K562 (cell line): Measurements from ENCODE around the gene PEX6. TPM values are rescaled to one million over a fixed set of nuclear protein-coding genes. Genes with fewer than 3 reads are reported as not detected.
A peak's percentile ranks its signal among the peaks of the same experiment; 100 is the strongest.

Source experiments
- ATAC-seq: fragments of 200-7000 bp; cut with Tn5 transposase; 3 replicates; pipeline ENCODE4 v1.9.1; 2020; ENCODE audit warnings: moderate library complexity
- BruUV-seq: library from RNA; stranded (reverse); fragments of 400-500 nt; replicated peaks from 2 replicates; lab custom pipeline; 2021; lab: Mats Ljungman, UMichigan
- CTCF ChIA-PET: fragments of 300-600 bp; formaldehyde crosslinking; extraction: SDS; loops from one replicate; lab custom pipeline; 2021; ENCODE audit warnings: low intra/inter-chr PET ratio; lab: Yijun Ruan, JAX
- POLR2A ChIA-PET: fragments of 300-600, 350-650 bp; sonication (Branson Sonifier 250); formaldehyde crosslinking; extraction: SDS; loops from one replicate; lab custom pipeline; 2021; ENCODE audit warnings: antibody characterized with exemption, inconsistent platforms; lab: Yijun Ruan, JAX
- DNase-seq, 4 experiments: peaks; one replicate each; pipeline versions ENCODE4 v3.0.0 to v3.0.0-alpha.2; 2011 to 2018; ENCODE audit warnings: low spot score in 3 of 4, mixed read lengths in 3 of 4; ENCODE audit errors: extremely low read depth in 1 of 4
- FAIRE-seq: peaks from 2 replicates; lab custom pipeline; 2011; peaks lifted over from hg19 to GRCh38; lab: Jason Lieb, UNC
- H2AFZ ChIP-seq: 2 replicates; pipeline ENCODE4 v1.6.0; 2011; ENCODE audit warnings: low read depth, low read length, control low read depth, inconsistent platforms
- H3K27ac ChIP-seq: fragments of 200-600 bp; 3 replicates; pipeline ENCODE4 v1.8.0; 2011; ENCODE audit warnings: low read depth, mild to moderate bottlenecking, control low read depth, inconsistent platforms, low read length, moderate library complexity, mixed read lengths; ENCODE audit errors: extremely low read depth
- H3K27me3 ChIP-seq, 2 experiments: fragments of 300-600 bp in 1 of 2; 2 replicates in 1 of 2; 3 replicates in 1 of 2; pipeline versions ENCODE4 v1.6.0 to v1.8.0; 2011; ENCODE audit warnings: inconsistent platforms in 2 of 2, low read length in 2 of 2, mild to moderate bottlenecking in 1 of 2, mixed read lengths in 1 of 2, moderate library complexity in 1 of 2; ENCODE audit not compliant: control insufficient read depth in 2 of 2, insufficient read depth in 2 of 2
- H3K36me3 ChIP-seq: fragments of 300-600 bp; 3 replicates; pipeline ENCODE4 v1.8.0; 2011; ENCODE audit warnings: mild to moderate bottlenecking, low read length, inconsistent platforms; ENCODE audit not compliant: control insufficient read depth, insufficient read depth
- H3K4me1 ChIP-seq, 2 experiments: fragments of 200-600 bp in 1 of 2; replicated peaks in 1 of 2; 2 replicates in 1 of 2; 3 replicates in 1 of 2; pipeline versions ENCODE4 v1.5.1 to v1.8.0; 2011; ENCODE audit warnings: inconsistent platforms in 2 of 2, low read length in 2 of 2, mild to moderate bottlenecking in 1 of 2, mixed read lengths in 1 of 2, moderate library complexity in 1 of 2; ENCODE audit not compliant: control insufficient read depth in 2 of 2, insufficient read depth in 2 of 2
- H3K4me2 ChIP-seq: 2 replicates; pipeline ENCODE4 v1.6.1; 2011; ENCODE audit warnings: low read length, control low read depth, inconsistent platforms, mixed read lengths; ENCODE audit not compliant: insufficient read depth
- H3K4me3 ChIP-seq: fragments of 200-600 bp; sonication (generic), shearing (Covaris generic); 2 replicates; pipeline ENCODE4 v1.5.1; 2016; ENCODE audit warnings: control low read depth, inconsistent platforms
- H3K79me2 ChIP-seq: fragments of 200-600 bp; 3 replicates; pipeline ENCODE4 v1.8.0; 2011; ENCODE audit warnings: low read length, inconsistent platforms; ENCODE audit not compliant: control insufficient read depth, insufficient read depth
- H3K9ac ChIP-seq, 2 experiments: 2 replicates each; pipeline versions ENCODE4 v1.6.0 to v1.6.1; 2011; ENCODE audit warnings: low read depth in 2 of 2, low read length in 2 of 2, control low read depth in 1 of 2, inconsistent platforms in 1 of 2, mild to moderate bottlenecking in 1 of 2, mixed read lengths in 1 of 2; ENCODE audit not compliant: insufficient read depth in 1 of 2
- H3K9me1 ChIP-seq: one replicate; pipeline ENCODE4 v1.6.0; 2011; ENCODE audit warnings: inconsistent platforms, mild to moderate bottlenecking, low read length, moderate library complexity; ENCODE audit not compliant: control insufficient read depth, insufficient read depth
- H3K9me3 ChIP-seq: replicated peaks from 2 replicates; pipeline ENCODE4 v1.5.1; 2011; ENCODE audit warnings: low read depth, low read length, inconsistent platforms; ENCODE audit not compliant: control insufficient read depth, insufficient read depth
- H4K20me1 ChIP-seq: replicated peaks from 2 replicates; pipeline ENCODE4 v1.6.1; 2011; ENCODE audit warnings: low read length, inconsistent platforms, mixed read lengths; ENCODE audit not compliant: control insufficient read depth, insufficient read depth
- DACH1 ChIP-seq: fragments of 450-650 bp; IDR thresholded peaks from 2 replicates; pipeline ENCODE4 v1.6.1; 2018; ENCODE audit not compliant: partially characterized antibody
- ELF4 ChIP-seq: fragments of 450-650 bp; formaldehyde crosslinking; IDR thresholded peaks from 2 replicates; pipeline ENCODE4 v1.4.0; 2022; ENCODE audit warnings: missing genetic modification characterization
- FOXK2 ChIP-seq, 2 experiments: fragments of 450-650 bp; IDR thresholded peaks in 1 of 2; conservative IDR thresholded peaks in 1 of 2; 2 replicates each; pipeline ENCODE4 v1.6.1; 2016; ENCODE audit warnings: low read depth in 2 of 2, mild to moderate bottlenecking in 1 of 2
- MTA3 ChIP-seq: fragments of 450-650 bp; formaldehyde crosslinking; IDR thresholded peaks from 2 replicates; pipeline ENCODE4 v1.6.1; 2017; ENCODE audit warnings: mild to moderate bottlenecking, borderline replicate concordance
- MYNN ChIP-seq, 2 experiments: sonication (generic); formaldehyde crosslinking in 1 of 2; IDR thresholded peaks; 2 replicates each; pipeline versions ENCODE4 v1.5.0 to v1.6.1; 2016 to 2020; ENCODE audit warnings: antibody characterized with exemption in 1 of 2, missing genetic modification reagents in 1 of 2
- SMAD2 ChIP-seq: fragments of 150-350 bp; IDR thresholded peaks from 2 replicates; pipeline ENCODE4 v1.6.1; 2014; ENCODE audit warnings: low read depth, mild to moderate bottlenecking, low read length
- STAG1 ChIP-seq: sonication (generic); formaldehyde crosslinking; IDR thresholded peaks from 2 replicates; pipeline ENCODE4 v1.5.0; 2020; ENCODE audit warnings: missing genetic modification reagents, borderline replicate concordance
- XRCC3 ChIP-seq: fragments of 450-650 bp; IDR thresholded peaks from 2 replicates; pipeline ENCODE4 v1.6.1; 2017; ENCODE audit warnings: mild to moderate bottlenecking, moderate library complexity
- ZNF212 ChIP-seq: fragments of 450-650 bp; formaldehyde crosslinking; IDR thresholded peaks from 2 replicates; pipeline ENCODE4 v1.4.0; 2020; ENCODE audit warnings: mild to moderate bottlenecking
- ZNF239 ChIP-seq: fragments of 250-450 bp; sonication (Bioruptor Pico); IDR thresholded peaks from 2 replicates; pipeline ENCODE4 v1.4.0; 2020; ENCODE audit warnings: mild to moderate bottlenecking
- ZNF436 ChIP-seq: fragments of 250-450, 450-650 bp; sonication (Bioruptor Pico); formaldehyde crosslinking; IDR thresholded peaks from 2 replicates; pipeline ENCODE4 v1.7.0; 2020; ENCODE audit warnings: mild to moderate bottlenecking
- WGBS: fragments of 100-300 bp; shearing (Covaris generic); methylation state at CpG from one replicate; pipeline ENCODE4 v1.1.6; 2016; ENCODE audit warnings: low coverage, mixed read lengths; ENCODE audit not compliant: insufficient coverage; ENCODE audit errors: missing lambda C conversion rate; 5-methylcytosine and 5-hydroxymethylcytosine counted together
- in situ Hi-C: fragments of 300-500 bp; cut with MboI; formaldehyde crosslinking; loops from 4 replicates; pipeline ENCODE4 v1.15.0; 2018; ENCODE audit warnings: inconsistent platforms, mixed read lengths
- intact Hi-C: fragments of 100-400 bp; cut with micrococcal nuclease; formaldehyde crosslinking; loops from 2 replicates; pipeline ENCODE4 v1.14.2; 2022
- polyA plus RNA-seq, 8 experiments: library from polyadenylated mRNA; depleted of rRNA in 4 of 8; stranded (reverse) in 5 of 8; unstranded in 3 of 8; fragments of >200 nt; fragmentation: Nextera tagmentation in 2 of 8; fragmentation: Illumina TruSeq in 1 of 8; extraction: Ambion mirVana in 2 of 8; extraction: Trizol in 1 of 8; gene quantifications; 2 replicates each; pipeline versions ENCODE4 v1.2.1 to v1.2.3, GENCODE V29; 2011 to 2014; ENCODE audit warnings: inconsistent platforms in 1 of 8, missing spikeins in 1 of 8
- total RNA-seq, 7 experiments: library from RNA; depleted of rRNA in 6 of 7; stranded (reverse); fragments of >200 nt in 6 of 7; fragmentation: Illumina TruSeq in 2 of 7; extraction: Trizol in 2 of 7; gene quantifications; 2 replicates each; pipeline versions ENCODE4 v1.2.1 to v1.2.3, GENCODE V29; 2011 to 2021; ENCODE audit warnings: low replicate concordance in 1 of 7
- TF ChIP-seq, protein P1 (sequence below): IDR thresholded peaks from 3 replicates; pipeline ENCODE4 v1.6.1; 2011; ENCODE audit warnings: borderline replicate concordance, mild to moderate bottlenecking; ENCODE audit not compliant: insufficient read length, insufficient read depth
- TF ChIP-seq, protein P2 (sequence below): IDR thresholded peaks from 2 replicates; pipeline ENCODE4 v1.6.1; 2016; ENCODE audit warnings: missing genetic modification characterization, missing compliant biosample characterization
- TF ChIP-seq, protein P3 (sequence below): sonication (generic); formaldehyde crosslinking; IDR thresholded peaks from 2 replicates; pipeline ENCODE4 v1.8.0; 2023; ENCODE audit warnings: mild to moderate bottlenecking, missing genetic modification reagents

The PEX6 gene
- total and polyA plus RNA-seq, 9 of the 15 experiments (the other 6 are each of a cell fraction or from before 2014, with no cell fraction given): 0.17 to 20.8 (median 6.9) TPM

DNA sequence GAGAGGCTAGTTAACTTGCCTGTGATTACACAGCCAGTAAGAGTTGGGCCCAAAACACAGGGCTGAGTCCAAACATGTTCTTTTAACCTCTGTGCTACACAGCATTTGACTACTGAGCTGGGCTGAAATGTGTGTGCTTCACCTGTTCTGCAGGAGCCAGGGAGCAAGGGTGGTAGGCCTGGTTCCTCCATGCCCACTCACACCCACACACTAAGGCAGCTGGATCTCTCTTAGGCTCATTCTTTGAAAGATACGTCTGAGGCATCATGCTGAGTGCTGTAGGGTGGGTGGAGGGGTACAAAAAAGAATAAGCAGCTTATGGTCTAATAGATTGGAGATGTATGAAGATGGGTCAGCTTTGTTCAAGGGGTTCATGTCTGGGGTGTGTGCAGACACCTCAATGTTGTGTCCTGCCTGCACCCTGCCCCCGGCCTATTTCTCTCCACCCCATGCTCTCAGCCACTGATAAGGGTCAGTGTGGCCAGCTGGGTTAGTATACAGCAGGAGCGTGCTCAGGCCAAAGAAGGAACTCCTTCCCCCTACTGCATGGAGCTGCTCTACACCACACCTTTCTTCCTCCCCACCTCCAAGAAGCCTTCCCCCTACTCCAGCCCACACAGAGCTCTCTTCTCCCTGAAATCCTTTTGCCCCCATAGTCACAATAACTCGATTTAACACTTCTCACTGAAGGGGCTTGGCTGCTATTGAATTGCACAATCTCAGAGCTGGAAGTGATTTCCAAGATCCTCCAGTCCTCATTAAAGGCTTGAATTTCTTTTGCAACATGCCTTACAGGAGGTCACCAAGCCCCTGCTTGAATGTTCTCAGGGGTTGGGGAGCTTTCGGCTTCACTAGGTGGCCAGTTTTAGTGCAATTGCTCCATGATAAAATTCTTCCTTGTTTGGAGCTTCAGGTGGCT lies 8.8 kb upstream of the PEX6 start:
- H3K4me2 ChIP-seq: peak overlapping the region; percentile 40
- WGBS: 33% methylated on average over 5 of the region's 5 CpGs
- H2AFZ ChIP-seq: no peak overlapping the region
- ChIA-PET POLR2A (interaction anchor here (0.5 to 2.1 kb wide), 12 partner anchors 9 to 623 kb away, joined by 3 to 18 read pairs (median 4); partner anchors contain the start of genes CUL7, KLHDC3, MEA1 and PEX6), CTCF (no interaction called here)
- intact Hi-C loops: no loop called here
- H3K4me3 ChIP-seq: no peak overlapping the region
- H3K4me1 ChIP-seq: peaks cover 32 to 33% of the 10 kb centered on the region in 2 experiments
- FAIRE-seq (peak; percentile 79), DNase-seq (peak; percentile 47 to 73 (median 64)), ATAC-seq (peak; percentile 35)
- H3K79me2 ChIP-seq: peaks cover 30% of the 10 kb centered on the region
- no peak overlapping the region for H3K27ac ChIP-seq
- no TSS peak for BruUV-seq
- H3K9me3 ChIP-seq: no peaks in the 10 kb centered on the region
- H3K27me3 ChIP-seq: no peaks in the 10 kb centered on the region
- H3K9ac ChIP-seq: peak overlapping the region in 1 of 2 experiments; percentile 80; a peak in 1 of 4 replicates
- peaks cover 11% of the 10 kb centered on the region for H4K20me1 ChIP-seq
- peaks cover 41% of the 10 kb centered on the region for H3K36me3 ChIP-seq
- H3K9me1 ChIP-seq: peaks cover 12% of the 10 kb centered on the region
- in situ Hi-C loops: no loop called here
- TF ChIP-seq ZNF212 (CRISPR knock-in tag): no peak
- TF ChIP-seq ZNF436 (CRISPR knock-in tag): no peak
- TF ChIP-seq ZNF239 (CRISPR knock-in tag): no peak
- TF ChIP-seq ELF4 (CRISPR knock-in tag): 0 out of 2 replicates have a peak, but pooled peaks have one; percentile 15
- peak; percentile 60; the same call in 1 of the 2 replicates for TF ChIP-seq MYNN (IDR thresholded peaks at IDR 0.05)
- TF ChIP-seq MYNN (CRISPR knock-in tag; IDR thresholded peaks at IDR 0.05): no peak
- no peak for TF ChIP-seq STAG1 (CRISPR knock-in tag)
- no peak for TF ChIP-seq SMAD2
- TF ChIP-seq FOXK2 (conservative IDR thresholded peaks at IDR 0.05 in 1 of 2, IDR thresholded peaks at IDR 0.05 in 1 of 2; ENCODE audit: low read depth in 2 of 2): peak; percentile 92
- TF ChIP-seq, protein P1, sequence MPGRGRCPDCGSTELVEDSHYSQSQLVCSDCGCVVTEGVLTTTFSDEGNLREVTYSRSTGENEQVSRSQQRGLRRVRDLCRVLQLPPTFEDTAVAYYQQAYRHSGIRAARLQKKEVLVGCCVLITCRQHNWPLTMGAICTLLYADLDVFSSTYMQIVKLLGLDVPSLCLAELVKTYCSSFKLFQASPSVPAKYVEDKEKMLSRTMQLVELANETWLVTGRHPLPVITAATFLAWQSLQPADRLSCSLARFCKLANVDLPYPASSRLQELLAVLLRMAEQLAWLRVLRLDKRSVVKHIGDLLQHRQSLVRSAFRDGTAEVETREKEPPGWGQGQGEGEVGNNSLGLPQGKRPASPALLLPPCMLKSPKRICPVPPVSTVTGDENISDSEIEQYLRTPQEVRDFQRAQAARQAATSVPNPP: no peak
- TF ChIP-seq, protein P2, sequence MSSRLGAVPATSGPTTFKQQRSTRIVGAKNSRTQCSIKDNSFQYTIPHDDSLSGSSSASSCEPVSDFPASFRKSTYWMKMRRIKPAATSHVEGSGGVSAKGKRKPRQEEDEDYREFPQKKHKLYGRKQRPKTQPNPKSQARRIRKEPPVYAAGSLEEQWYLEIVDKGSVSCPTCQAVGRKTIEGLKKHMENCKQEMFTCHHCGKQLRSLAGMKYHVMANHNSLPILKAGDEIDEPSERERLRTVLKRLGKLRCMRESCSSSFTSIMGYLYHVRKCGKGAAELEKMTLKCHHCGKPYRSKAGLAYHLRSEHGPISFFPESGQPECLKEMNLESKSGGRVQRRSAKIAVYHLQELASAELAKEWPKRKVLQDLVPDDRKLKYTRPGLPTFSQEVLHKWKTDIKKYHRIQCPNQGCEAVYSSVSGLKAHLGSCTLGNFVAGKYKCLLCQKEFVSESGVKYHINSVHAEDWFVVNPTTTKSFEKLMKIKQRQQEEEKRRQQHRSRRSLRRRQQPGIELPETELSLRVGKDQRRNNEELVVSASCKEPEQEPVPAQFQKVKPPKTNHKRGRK (tag): no peak
- TF ChIP-seq, protein P3, sequence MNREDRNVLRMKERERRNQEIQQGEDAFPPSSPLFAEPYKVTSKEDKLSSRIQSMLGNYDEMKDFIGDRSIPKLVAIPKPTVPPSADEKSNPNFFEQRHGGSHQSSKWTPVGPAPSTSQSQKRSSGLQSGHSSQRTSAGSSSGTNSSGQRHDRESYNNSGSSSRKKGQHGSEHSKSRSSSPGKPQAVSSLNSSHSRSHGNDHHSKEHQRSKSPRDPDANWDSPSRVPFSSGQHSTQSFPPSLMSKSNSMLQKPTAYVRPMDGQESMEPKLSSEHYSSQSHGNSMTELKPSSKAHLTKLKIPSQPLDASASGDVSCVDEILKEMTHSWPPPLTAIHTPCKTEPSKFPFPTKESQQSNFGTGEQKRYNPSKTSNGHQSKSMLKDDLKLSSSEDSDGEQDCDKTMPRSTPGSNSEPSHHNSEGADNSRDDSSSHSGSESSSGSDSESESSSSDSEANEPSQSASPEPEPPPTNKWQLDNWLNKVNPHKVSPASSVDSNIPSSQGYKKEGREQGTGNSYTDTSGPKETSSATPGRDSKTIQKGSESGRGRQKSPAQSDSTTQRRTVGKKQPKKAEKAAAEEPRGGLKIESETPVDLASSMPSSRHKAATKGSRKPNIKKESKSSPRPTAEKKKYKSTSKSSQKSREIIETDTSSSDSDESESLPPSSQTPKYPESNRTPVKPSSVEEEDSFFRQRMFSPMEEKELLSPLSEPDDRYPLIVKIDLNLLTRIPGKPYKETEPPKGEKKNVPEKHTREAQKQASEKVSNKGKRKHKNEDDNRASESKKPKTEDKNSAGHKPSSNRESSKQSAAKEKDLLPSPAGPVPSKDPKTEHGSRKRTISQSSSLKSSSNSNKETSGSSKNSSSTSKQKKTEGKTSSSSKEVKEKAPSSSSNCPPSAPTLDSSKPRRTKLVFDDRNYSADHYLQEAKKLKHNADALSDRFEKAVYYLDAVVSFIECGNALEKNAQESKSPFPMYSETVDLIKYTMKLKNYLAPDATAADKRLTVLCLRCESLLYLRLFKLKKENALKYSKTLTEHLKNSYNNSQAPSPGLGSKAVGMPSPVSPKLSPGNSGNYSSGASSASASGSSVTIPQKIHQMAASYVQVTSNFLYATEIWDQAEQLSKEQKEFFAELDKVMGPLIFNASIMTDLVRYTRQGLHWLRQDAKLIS (CRISPR knock-in tag): no peak
- TF ChIP-seq DACH1: peak; percentile 80
- TF ChIP-seq XRCC3: no peak
- no peak for TF ChIP-seq MTA3
